GM21447 (cell line): ENCODE data around the gene STMN3.

Source experiments
- ATAC-seq: cut with Tn5 transposase; IDR thresholded peaks from one replicate; pipeline ENCODE4 v1.9.1; 2021; ENCODE audit not compliant: unreplicated experiment

The STMN3 gene

GRCh38 chr20:63653041-63653973 is at the start of gene STMN3:
Gene STMN3 (minus strand): TSS chr20:63653424. CDS start chr20:63653345, 79 bp downstream.
- ATAC-seq: no peak

GRCh38 chr20:63702036-63702665 is 48.9 kb upstream of the STMN3 start:
- ATAC-seq: no peak

GRCh38 chr20:63701329-63702035 is 48.3 kb upstream of the STMN3 start:
- no peak for ATAC-seq

- ATAC-seq: no peak
Observed at GRCh38 chr20:63701051-63701328, 47.8 kb upstream of the STMN3 start.

- ATAC-seq: no peak
Observed at GRCh38 chr20:63700199-63701050, 47.2 kb upstream of the STMN3 start.

GRCh38 chr20:63699466-63700198 is 46.4 kb upstream of the STMN3 start:
- ATAC-seq: no peak

- ATAC-seq: no peak
Observed at GRCh38 chr20:63698739-63699465, 45.7 kb upstream of the STMN3 start.

- ATAC-seq: no peak
Observed at GRCh38 chr20:63697868-63698545, 44.8 kb upstream of the STMN3 start.

GRCh38 chr20:63697357-63697867 is 44.2 kb upstream of the STMN3 start:
- no peak for ATAC-seq

GRCh38 chr20:63696628-63697356 is 43.6 kb upstream of the STMN3 start, which contains the start of gene TNFRSF6B:
Gene TNFRSF6B (plus strand): TSS chr20:63696652. CDS start chr20:63696768, 116 bp downstream.
- ATAC-seq: no peak

- ATAC-seq: no peak
Observed at GRCh38 chr20:63696306-63696627, 43.0 kb upstream of the STMN3 start.

GRCh38 chr20:63695424-63696305 is 42.4 kb upstream of the STMN3 start:
- no peak for ATAC-seq

- ATAC-seq: no peak
Observed at GRCh38 chr20:63694584-63695423, 41.6 kb upstream of the STMN3 start.

- no peak for ATAC-seq
Observed at GRCh38 chr20:63693733-63694583, 40.7 kb upstream of the STMN3 start.

GRCh38 chr20:63693083-63693732 is 40.0 kb upstream of the STMN3 start:
- ATAC-seq: no peak
